Fibroblast of villous mesenchyme (primary cell): ENCODE results near the gene ZNF541. TPM values are rescaled to one million over a fixed set of nuclear protein-coding genes. Genes with fewer than 3 reads are reported as not detected.

Experiments used
- DNase-seq: peaks from one replicate; pipeline ENCODE4 v3.0.0-alpha.2; 2010; ENCODE audit warnings: low read depth
- H3K4me3 ChIP-seq: 2 replicates; pipeline ENCODE4 v1.5.1; 2011; ENCODE audit warnings: low read depth, mild to moderate bottlenecking, low read length
- total RNA-seq: library from RNA; depleted of rRNA; stranded (reverse); fragments of >200 nt; gene quantifications from 2 replicates; pipeline ENCODE4 v1.2.3, GENCODE V29; 2012
- TF ChIP-seq, protein P1 (sequence below): IDR thresholded peaks from 2 replicates; pipeline ENCODE4 v1.5.1; 2012; ENCODE audit warnings: low read depth, mild to moderate bottlenecking, low read length; ENCODE audit not compliant: insufficient read depth

ZNF541 gene
- total RNA-seq, 1 donor, result under 0.01 TPM

DNA sequence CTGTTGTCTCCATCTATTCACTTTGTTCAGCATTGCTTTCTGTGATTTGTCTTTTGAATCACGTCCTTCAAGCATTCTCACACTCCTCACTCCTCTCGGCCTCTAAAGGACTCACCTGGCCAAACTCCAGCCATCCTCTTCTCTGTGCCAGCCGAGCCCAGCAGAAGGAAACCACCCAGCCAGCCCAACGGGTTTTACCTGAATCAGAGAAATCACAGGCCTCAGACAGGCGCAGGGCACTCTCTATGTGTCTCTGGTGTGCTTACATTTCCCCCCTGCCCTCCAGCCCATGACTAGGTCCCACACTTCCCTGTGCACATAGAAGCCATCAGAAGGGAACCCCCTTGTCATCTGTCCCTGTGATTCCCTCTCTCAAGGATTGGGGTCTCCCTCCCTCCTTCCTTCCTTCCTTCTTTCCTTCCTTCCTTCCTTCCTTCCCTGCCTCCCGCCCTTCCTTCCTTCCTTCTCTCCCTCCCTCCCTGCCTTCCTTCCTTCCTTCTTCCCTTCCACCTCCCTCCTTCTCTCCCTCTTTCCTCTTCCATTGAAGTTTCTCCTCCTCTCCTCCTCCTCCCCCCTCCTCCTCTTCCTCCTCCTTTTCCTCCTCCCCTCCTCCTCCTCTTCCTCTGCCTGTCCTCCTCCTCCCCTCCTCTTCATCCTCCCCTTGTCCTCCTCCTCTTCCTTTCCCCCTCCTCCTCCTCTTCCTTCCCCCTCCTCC is 8.8 kb upstream of the ZNF541 start:
- H3K4me3 ChIP-seq, result peak overlapping the region; percentile 9

DNA sequence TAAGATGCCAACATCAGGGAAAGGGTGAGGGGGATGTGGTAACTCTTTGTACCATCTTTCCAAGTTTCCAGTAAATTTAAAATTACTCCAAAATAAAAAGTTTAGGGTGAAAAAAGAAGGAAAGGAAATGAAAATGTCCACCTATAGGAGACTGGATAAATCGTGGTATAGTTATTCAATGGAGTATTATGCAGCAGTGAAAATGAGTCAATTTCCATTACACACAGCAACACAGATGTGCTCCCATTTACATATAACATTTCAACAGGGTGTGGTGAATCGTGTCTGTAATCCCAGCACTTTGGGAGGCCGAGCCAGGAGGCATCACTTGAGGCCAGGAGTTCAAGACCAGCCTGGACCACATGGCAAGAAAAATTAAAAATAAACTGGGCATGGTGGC is 7.4 kb upstream of the ZNF541 start:
- H3K4me3 ChIP-seq, result no peak overlapping the region
- no peak for DNase-seq
- TF ChIP-seq, protein P1, sequence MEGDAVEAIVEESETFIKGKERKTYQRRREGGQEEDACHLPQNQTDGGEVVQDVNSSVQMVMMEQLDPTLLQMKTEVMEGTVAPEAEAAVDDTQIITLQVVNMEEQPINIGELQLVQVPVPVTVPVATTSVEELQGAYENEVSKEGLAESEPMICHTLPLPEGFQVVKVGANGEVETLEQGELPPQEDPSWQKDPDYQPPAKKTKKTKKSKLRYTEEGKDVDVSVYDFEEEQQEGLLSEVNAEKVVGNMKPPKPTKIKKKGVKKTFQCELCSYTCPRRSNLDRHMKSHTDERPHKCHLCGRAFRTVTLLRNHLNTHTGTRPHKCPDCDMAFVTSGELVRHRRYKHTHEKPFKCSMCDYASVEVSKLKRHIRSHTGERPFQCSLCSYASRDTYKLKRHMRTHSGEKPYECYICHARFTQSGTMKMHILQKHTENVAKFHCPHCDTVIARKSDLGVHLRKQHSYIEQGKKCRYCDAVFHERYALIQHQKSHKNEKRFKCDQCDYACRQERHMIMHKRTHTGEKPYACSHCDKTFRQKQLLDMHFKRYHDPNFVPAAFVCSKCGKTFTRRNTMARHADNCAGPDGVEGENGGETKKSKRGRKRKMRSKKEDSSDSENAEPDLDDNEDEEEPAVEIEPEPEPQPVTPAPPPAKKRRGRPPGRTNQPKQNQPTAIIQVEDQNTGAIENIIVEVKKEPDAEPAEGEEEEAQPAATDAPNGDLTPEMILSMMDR, result no peak

More for the DNA sequence above, 8.8 kb upstream of the ZNF541 start:
- TF ChIP-seq, protein P1, result no peak
- DNase-seq, result no peak

DNA sequence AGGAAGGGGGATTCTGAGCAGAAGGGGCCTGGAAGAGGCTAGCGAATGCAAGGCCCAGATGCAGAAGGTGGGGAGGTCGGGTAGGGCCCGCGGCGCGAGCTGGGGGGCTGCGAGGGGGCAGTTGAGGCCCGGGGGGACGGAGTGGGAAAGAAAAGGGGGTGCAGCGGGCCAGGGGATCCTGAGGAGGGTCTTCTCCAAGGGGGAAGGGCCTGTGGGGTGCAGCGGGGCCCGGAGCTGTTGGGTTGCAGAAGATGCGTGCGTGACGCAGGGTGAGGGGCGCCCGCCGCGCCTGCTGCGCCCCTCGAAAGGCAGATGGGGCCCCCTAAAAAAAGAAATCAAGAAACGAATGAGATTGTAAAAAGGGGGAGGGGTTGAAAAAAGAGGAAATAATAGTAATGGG is 313 bp downstream of the ZNF541 start:
- no peak overlapping the region for H3K4me3 ChIP-seq
- TF ChIP-seq, protein P1, result no peak
- no peak for DNase-seq

DNA sequence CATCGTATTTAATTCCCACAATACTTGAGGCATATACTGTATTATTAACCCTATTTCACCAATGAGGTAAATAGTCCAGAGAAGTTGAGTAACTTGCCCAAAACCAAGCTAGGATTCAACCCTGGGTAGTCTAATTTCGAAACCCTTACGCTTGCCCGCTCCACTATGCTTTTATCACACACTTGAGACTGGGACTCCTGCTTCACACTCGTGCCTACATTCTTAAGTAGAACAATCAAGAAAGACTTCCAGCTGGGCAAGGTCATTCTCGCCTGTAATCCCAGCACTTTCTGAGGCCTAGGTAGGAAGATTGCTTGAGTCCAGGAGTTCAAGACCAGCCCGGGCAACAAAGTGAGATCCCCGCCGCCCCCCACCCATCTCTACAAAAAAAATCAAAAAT is 3.6 kb downstream of the ZNF541 start:
- H3K4me3 ChIP-seq, result no peak overlapping the region
- no peak for DNase-seq
- TF ChIP-seq, protein P1, result no peak

DNA sequence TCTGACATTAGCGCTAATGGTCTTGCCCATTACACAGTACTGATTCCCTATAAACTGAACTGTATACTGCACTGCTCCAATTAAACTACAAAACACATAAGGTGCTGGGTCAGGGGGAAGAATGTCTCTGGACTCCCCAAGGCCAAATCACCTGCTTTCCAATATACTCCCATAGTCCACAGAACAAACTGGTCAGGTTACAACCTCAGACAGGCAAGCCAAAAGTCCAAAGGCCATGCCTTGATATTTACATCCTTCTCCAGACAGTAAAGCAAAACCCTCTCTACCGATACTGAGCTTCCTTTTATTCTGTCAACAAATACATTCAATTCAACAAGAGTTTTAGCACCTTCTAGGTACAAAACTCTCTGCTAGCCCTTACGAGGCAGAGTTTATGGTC is 8.9 kb downstream of the ZNF541 start:
- DNase-seq, result no peak
- TF ChIP-seq, protein P1, result no peak
- no peak overlapping the region for H3K4me3 ChIP-seq

DNA sequence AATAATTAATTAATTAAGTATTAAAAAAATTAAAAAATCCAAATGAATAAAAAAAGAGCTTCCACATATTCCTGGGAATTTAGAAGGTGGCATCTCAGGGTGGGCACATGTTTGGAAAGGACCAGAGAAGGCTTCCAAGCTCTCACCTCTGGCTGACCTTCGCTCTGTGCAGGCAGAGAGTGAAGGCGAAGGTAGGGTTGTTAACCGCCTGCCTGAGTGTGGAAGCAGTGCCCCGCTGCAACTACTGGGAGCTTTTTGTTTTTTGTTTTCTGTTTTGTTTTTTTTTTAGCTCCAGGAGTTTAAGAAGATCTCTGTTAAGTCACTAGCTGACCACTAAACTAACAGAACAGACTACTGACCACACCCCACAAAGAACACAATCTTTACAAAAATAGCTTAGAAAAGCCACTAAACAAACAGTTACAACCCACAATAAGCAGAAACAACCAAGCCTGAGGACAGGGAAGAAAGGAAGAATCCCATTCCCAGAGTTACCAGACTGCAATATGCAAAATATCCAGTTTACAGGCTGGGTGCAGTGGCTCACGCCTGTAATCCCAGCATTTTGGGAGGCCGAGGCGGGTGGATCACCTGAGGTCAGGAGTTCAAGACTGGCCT is 11.4 kb downstream of the ZNF541 start:
- no peak overlapping the region for H3K4me3 ChIP-seq
- TF ChIP-seq, protein P1, result no peak
- DNase-seq, result no peak
